ENCODE results near the gene HIP1R.
"Not testable (repeated sequence)": the region's sequence is repeated elsewhere in the genome, so short reads cannot be mapped to it uniquely, and the experiment has no call there.

Gene HIP1R

GRCh38 chr12:122834921-122835749 lies at the start of gene HIP1R:
Gene HIP1R (plus strand): TSS chr12:122835457. CDS start chr12:122835551, 94 bp downstream.
- Mint-ChIP-seq H3K27ac (peak within 1 kb of the TSS; percentile 95), H3K9me3 (no peaks in the 10 kb centered on the region), H3K36me3 (peaks cover 8% of the 10 kb centered on the region), H3K4me1 (peaks cover 46% of the 10 kb centered on the region), H3K4me3 (peak within 1 kb of the TSS; percentile 98)
- peak; percentile 54 to 75 for DNase-seq (ENCODE audit: low spot score in 2 of 2)
- ATAC-seq: peak; percentile 66

- no peaks in the 10 kb centered on the region for H3K4me1 Mint-ChIP-seq
- no peaks in the 10 kb centered on the region for H3K36me3 Mint-ChIP-seq
- no peak overlapping the region for H3K4me3 Mint-ChIP-seq
- DNase-seq (ENCODE audit: low spot score in 2 of 2) (no peak), ATAC-seq (no peak)
- no peak overlapping the region for H3K27ac Mint-ChIP-seq
- H3K9me3 Mint-ChIP-seq: no peaks in the 10 kb centered on the region
These were observed 49.8 kb upstream of the HIP1R start for GRCh38 chr12:122785503-122785902.

- Mint-ChIP-seq H3K4me1 (no peaks in the 10 kb centered on the region), H3K36me3 (no peaks in the 10 kb centered on the region), H3K27ac (no peak overlapping the region), H3K4me3 (no peak overlapping the region), H3K9me3 (no peaks in the 10 kb centered on the region)
- no peak for ATAC-seq
- no peak for DNase-seq (ENCODE audit: low spot score in 2 of 2)
These were observed 46.9 kb upstream of the HIP1R start for GRCh38 chr12:122788387-122788786.

GRCh38 chr12:122789637-122790036 lies 45.6 kb upstream of the HIP1R start:
- H3K4me3 Mint-ChIP-seq: no peak overlapping the region
- peaks cover 5% of the 10 kb centered on the region for H3K4me1 Mint-ChIP-seq
- H3K27ac Mint-ChIP-seq: no peak overlapping the region
- H3K36me3 Mint-ChIP-seq: no peaks in the 10 kb centered on the region
- H3K9me3 Mint-ChIP-seq: no peaks in the 10 kb centered on the region
- ATAC-seq (no peak), DNase-seq (ENCODE audit: low spot score in 2 of 2) (no peak)

GRCh38 chr12:122790393-122791075 lies 44.7 kb upstream of the HIP1R start:
- Mint-ChIP-seq H3K36me3 (no peaks in the 10 kb centered on the region), H3K9me3 (no peaks in the 10 kb centered on the region), H3K4me1 (peaks cover 5% of the 10 kb centered on the region), H3K27ac (no peak overlapping the region), H3K4me3 (no peak overlapping the region)
- no peak for ATAC-seq
- DNase-seq (ENCODE audit: low spot score in 2 of 2): no peak

GRCh38 chr12:122793685-122794106 lies 41.6 kb upstream of the HIP1R start:
- no peak overlapping the region for H3K4me3 Mint-ChIP-seq
- DNase-seq (ENCODE audit: low spot score in 2 of 2): peak in 1 of 2 donors; percentile 49

GRCh38 chr12:122795807-122796206 lies 39.5 kb upstream of the HIP1R start:
- Mint-ChIP-seq H3K36me3 (no peaks in the 10 kb centered on the region), H3K4me3 (no peak overlapping the region), H3K9me3 (no peaks in the 10 kb centered on the region), H3K27ac (no peak overlapping the region), H3K4me1 (peaks cover 5% of the 10 kb centered on the region)
- DNase-seq (ENCODE audit: low spot score in 2 of 2) (no peak), ATAC-seq (no peak)

More at GRCh38 chr12:122793685-122794106, 41.6 kb upstream of the HIP1R start:
- no peak overlapping the region for H3K27ac Mint-ChIP-seq
- no peaks in the 10 kb centered on the region for H3K9me3 Mint-ChIP-seq
- H3K4me1 Mint-ChIP-seq: peaks cover 5% of the 10 kb centered on the region
- H3K36me3 Mint-ChIP-seq: no peaks in the 10 kb centered on the region
- ATAC-seq: peak; percentile 60

GRCh38 chr12:122799641-122800243 lies 35.5 kb upstream of the HIP1R start:
- DNase-seq (ENCODE audit: low spot score in 2 of 2): no peak
- no peak overlapping the region for H3K27ac Mint-ChIP-seq
- H3K4me1 Mint-ChIP-seq: no peaks in the 10 kb centered on the region
- H3K9me3 Mint-ChIP-seq: no peaks in the 10 kb centered on the region
- no peaks in the 10 kb centered on the region for H3K36me3 Mint-ChIP-seq
- H3K4me3 Mint-ChIP-seq: no peak overlapping the region
- peak; percentile 47 for ATAC-seq

- Mint-ChIP-seq H3K9me3 (no peaks in the 10 kb centered on the region), H3K36me3 (no peaks in the 10 kb centered on the region), H3K27ac (no peak overlapping the region), H3K4me3 (no peak overlapping the region), H3K4me1 (no peaks in the 10 kb centered on the region)
- ATAC-seq (no peak), DNase-seq (ENCODE audit: low spot score in 2 of 2) (no peak)
These were observed 31.3 kb upstream of the HIP1R start for GRCh38 chr12:122803937-122804336.

- not testable (repeated sequence) for H3K27ac Mint-ChIP-seq; H3K36me3 Mint-ChIP-seq; H3K4me1 Mint-ChIP-seq; DNase-seq (ENCODE audit: low spot score in 2 of 2); H3K9me3 Mint-ChIP-seq; H3K4me3 Mint-ChIP-seq; ATAC-seq
These were observed 30.3 kb upstream of the HIP1R start for GRCh38 chr12:122804957-122805356.

GRCh38 chr12:122807651-122808050 lies 27.6 kb upstream of the HIP1R start:
- no peak for ATAC-seq
- no peaks in the 10 kb centered on the region for H3K36me3 Mint-ChIP-seq
- DNase-seq (ENCODE audit: low spot score in 2 of 2): no peak
- no peaks in the 10 kb centered on the region for H3K9me3 Mint-ChIP-seq
- H3K4me1 Mint-ChIP-seq: no peaks in the 10 kb centered on the region
- H3K4me3 Mint-ChIP-seq: no peak overlapping the region
- H3K27ac Mint-ChIP-seq: no peak overlapping the region

GRCh38 chr12:122811777-122812176 lies 23.5 kb upstream of the HIP1R start:
- H3K4me1 Mint-ChIP-seq: no peaks in the 10 kb centered on the region
- no peaks in the 10 kb centered on the region for H3K9me3 Mint-ChIP-seq
- ATAC-seq (no peak), DNase-seq (ENCODE audit: low spot score in 2 of 2) (no peak)
- H3K36me3 Mint-ChIP-seq: no peaks in the 10 kb centered on the region
- H3K4me3 Mint-ChIP-seq: no peak overlapping the region
- H3K27ac Mint-ChIP-seq: no peak overlapping the region

GRCh38 chr12:122813310-122813713 lies 21.9 kb upstream of the HIP1R start:
- ATAC-seq (no peak), DNase-seq (ENCODE audit: low spot score in 2 of 2) (no peak)
- Mint-ChIP-seq H3K36me3 (no peaks in the 10 kb centered on the region), H3K4me3 (no peak overlapping the region), H3K27ac (no peak overlapping the region), H3K4me1 (no peaks in the 10 kb centered on the region), H3K9me3 (no peaks in the 10 kb centered on the region)

GRCh38 chr12:122819209-122819785 lies 16.0 kb upstream of the HIP1R start:
- no peaks in the 10 kb centered on the region for H3K9me3 Mint-ChIP-seq
- H3K36me3 Mint-ChIP-seq: no peaks in the 10 kb centered on the region
- H3K4me3 Mint-ChIP-seq: no peak overlapping the region
- no peak for DNase-seq (ENCODE audit: low spot score in 2 of 2)
- H3K4me1 Mint-ChIP-seq: no peaks in the 10 kb centered on the region
- H3K27ac Mint-ChIP-seq: no peak overlapping the region
- no peak for ATAC-seq

GRCh38 chr12:122820138-122820537 lies 15.1 kb upstream of the HIP1R start:
- H3K36me3 Mint-ChIP-seq: no peaks in the 10 kb centered on the region
- H3K4me1 Mint-ChIP-seq: no peaks in the 10 kb centered on the region
- H3K9me3 Mint-ChIP-seq: no peaks in the 10 kb centered on the region
- no peak overlapping the region for H3K4me3 Mint-ChIP-seq
- no peak for ATAC-seq
- H3K27ac Mint-ChIP-seq: no peak overlapping the region
- no peak for DNase-seq (ENCODE audit: low spot score in 2 of 2)

Data from stimulated activated effector memory CD8-positive, alpha-beta T cell treated with anti-CD3 and anti-CD28 coated beads, Interleukin-12 subunit alpha, Interleukin-12 subunit beta, amount 100 ng/mL, for 72 hours (primary cell).